Fibroblast of mammary gland (primary cell): ENCODE measurements around the gene NUP210.

Experiments
- DNase-seq: peaks from one replicate; pipeline ENCODE4 v3.0.0-alpha.2; 2010; ENCODE audit warnings: low read depth
- H3K4me3 ChIP-seq: 2 replicates; pipeline ENCODE4 v1.5.1; 2011; ENCODE audit warnings: low read depth, mild to moderate bottlenecking, low read length, moderate library complexity; ENCODE audit not compliant: control insufficient read depth
- TF ChIP-seq, protein P1 (sequence below): conservative IDR thresholded peaks from 2 replicates; pipeline ENCODE4 v1.5.1; 2011; ENCODE audit warnings: low read depth, low read length, inconsistent platforms; ENCODE audit not compliant: control insufficient read depth, insufficient read depth

NUP210 gene

DNA sequence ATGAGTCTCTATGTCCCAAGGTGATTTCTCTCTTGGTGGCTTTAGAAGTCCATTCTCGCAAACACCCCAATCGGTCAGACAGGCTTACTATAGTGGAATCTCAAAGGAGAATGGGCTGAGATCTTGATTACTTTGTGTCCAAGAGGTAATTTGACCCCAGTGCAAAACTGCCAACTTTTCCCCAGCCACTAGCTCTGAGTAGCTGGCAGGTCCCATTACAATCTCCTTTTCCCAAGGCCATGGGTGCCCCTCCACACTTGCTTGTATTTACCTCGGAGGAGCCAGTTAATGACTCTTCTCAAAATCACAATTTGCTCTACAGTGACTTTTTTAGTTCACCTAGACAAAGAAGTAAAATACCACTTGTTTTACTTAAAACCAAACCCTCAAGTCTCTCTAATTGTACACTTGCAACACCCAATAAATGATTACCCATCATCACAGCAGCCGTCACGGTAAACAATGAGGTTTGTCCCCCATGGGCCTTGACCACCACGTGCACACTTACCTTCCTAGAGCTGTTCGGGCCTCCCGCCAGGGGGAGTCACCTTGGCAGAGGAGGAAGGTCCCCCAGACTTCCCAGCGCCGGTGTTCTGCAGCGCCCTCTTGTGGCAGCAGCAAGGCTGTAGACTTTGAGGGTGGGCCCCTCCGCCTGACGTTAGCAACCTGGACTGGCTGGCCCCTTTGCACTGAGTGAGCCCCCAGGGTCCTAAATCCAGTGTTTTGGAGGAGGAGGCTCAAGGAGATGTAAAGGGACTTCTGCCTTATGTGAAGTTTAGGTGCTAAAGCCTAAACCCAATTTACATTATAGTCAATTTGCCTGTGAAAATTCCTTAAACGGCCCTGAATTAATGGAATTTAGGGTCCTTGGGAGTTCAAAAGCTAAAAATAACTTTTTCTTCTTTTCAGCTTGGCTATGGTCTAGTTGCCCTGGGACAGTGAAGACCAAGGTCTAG lies 41.3 kb upstream of the NUP210 start:
- TF ChIP-seq, protein P1, sequence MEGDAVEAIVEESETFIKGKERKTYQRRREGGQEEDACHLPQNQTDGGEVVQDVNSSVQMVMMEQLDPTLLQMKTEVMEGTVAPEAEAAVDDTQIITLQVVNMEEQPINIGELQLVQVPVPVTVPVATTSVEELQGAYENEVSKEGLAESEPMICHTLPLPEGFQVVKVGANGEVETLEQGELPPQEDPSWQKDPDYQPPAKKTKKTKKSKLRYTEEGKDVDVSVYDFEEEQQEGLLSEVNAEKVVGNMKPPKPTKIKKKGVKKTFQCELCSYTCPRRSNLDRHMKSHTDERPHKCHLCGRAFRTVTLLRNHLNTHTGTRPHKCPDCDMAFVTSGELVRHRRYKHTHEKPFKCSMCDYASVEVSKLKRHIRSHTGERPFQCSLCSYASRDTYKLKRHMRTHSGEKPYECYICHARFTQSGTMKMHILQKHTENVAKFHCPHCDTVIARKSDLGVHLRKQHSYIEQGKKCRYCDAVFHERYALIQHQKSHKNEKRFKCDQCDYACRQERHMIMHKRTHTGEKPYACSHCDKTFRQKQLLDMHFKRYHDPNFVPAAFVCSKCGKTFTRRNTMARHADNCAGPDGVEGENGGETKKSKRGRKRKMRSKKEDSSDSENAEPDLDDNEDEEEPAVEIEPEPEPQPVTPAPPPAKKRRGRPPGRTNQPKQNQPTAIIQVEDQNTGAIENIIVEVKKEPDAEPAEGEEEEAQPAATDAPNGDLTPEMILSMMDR: peak; percentile 63
- no peak overlapping the region for H3K4me3 ChIP-seq
- DNase-seq: peak; percentile 49

DNA sequence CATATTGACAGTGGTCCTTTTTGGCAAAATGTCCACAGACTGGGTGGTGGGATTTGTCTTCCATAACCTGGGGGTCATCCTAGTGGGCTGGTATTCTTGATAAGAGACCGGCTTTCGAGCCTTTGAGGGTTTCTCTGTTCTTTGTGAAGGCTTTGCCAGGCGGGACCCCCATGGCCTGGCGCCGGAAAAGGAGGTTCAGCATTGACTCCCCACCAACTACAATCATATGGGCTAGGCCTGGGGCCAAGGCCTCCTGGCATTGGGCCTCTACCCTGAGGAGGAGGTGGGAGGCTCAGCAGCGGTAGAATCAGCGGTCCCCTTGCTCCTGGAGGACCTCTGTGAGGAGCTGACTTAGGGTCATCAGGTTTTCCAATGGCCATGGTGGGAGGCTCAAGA lies 40.2 kb upstream of the NUP210 start:
- TF ChIP-seq, protein P1: no peak
- DNase-seq: no peak
- no peak overlapping the region for H3K4me3 ChIP-seq

DNA sequence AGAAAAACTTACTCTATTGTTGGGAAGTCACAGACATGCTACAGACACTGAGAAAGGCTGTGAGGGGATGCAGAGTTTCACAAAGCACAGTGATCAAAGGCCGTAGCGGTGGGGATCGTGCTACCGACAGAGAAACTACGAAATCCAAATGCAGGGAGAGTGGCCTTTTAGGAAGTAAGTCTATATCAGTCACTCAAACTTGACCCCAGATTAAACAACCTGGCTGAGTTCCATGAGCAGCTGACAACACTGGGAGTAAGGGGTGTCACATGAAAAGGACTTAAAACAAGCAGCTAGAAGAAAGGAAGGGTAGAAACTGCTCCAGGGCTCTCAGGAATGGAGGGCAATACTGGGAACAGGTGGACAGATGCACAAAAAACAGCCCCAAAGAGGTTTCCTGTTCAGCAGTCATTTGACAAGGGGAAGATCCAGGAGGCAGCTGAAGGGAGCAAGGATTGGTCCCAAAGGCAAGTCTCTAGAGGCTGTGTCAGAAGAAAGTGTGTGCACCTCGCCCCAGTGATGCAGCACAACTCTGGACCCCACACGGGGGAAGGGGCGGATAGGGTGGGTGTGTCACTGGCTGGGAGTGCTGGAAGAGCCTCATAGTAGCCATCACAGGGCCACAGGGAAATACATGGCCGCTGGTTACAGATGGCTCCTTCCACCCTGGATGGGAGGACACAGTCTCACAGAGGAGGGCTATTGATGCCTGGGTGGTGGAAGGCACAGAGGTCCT lies 39.7 kb upstream of the NUP210 start:
- H3K4me3 ChIP-seq: no peak overlapping the region
- DNase-seq: no peak
- TF ChIP-seq, protein P1: no peak

DNA sequence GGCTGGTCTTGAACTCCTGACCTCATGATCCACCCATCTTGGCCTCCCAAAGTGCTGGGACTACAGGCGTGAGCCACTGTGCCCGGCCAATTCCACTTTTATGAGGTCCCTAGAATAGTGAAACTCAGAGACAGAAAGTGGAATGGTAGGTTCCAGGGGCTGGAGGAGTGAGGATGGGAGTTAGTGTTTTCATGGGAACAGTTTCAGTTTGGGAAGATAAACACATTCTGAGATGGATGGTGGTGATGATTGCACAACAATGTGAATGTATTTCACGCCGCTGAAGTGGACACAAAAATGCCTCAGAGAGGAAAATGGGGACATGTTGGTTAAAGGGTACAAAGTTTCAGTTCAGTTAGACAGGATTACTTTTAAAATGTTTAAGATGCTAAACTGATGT lies 37.5 kb upstream of the NUP210 start:
- no peak for DNase-seq
- H3K4me3 ChIP-seq: no peak overlapping the region
- TF ChIP-seq, protein P1: no peak

DNA sequence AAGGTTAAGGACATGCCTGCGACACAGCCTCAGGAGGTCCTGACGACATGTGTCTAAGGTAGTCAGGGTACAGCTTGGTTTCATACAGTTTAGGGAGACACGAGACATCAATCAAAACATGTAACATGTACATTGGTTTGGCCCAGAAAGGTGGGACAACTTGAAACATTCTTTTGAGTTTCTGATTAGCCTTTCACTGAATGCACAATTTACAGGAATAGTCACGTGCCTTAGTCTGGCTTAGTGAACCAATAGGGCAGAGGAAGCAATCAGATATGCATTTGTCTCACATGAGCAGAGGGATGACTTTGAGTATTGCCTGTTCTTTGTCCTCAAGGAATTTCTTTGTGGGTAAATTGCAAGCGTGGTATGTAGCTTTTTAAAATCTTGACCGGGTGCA lies 35.5 kb upstream of the NUP210 start:
- TF ChIP-seq, protein P1: no peak
- H3K4me3 ChIP-seq: no peak overlapping the region
- no peak for DNase-seq

DNA sequence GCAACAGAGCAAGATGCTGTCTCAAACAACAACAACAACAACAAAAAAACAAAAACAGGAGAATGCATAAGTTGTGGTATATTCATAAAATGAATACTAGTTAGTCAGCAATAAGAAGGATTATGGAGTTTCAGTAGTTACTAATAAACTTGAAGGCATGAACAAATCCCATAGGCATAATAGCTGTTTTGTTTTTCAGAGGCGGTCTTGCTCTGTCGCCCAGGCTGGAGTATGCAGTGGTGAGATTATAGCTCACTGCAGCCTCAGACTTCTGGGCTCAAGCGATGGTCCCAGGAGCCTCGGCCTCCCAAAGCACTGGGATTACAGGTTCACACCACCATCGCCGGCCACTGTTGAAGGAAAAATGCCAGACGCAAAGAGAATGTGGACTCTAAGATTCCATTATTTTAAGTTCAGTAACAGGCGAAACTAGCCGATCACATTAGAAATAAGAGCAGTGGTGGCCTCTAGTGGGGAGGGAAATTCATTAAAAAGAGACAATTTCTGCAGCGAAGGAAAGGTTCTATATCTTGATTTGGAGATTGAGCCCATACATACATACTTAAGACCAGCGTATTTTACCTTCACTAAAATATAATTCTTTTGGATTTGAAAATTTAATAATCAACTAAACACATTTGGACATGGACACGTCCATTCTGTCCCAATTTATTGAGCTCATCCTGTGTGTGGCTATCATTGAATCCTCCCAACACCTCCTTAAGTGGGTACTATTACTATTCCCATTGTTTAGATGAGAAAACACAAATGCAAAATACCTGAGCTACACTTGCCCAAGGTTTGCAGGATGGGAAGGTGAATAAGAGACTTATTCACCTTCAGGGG lies 32.6 kb upstream of the NUP210 start:
- peak overlapping the region; percentile 16 for H3K4me3 ChIP-seq
- TF ChIP-seq, protein P1: peak; percentile 45
- DNase-seq: peak; percentile 39
